Heart right ventricle (tissue), 16 donors: ENCODE results near the gene ZNF526. TPM values are rescaled to one million over a fixed set of nuclear protein-coding genes. Genes with fewer than 3 reads are reported as not detected.

ENCODE experiments used
- ATAC-seq, 8 donors: fragments of 200-7000 bp; cut with Tn5 transposase; one replicate each; pipeline ENCODE4 v1.9.1; 2020; ENCODE audit warnings: mild to moderate bottlenecking in 8 of 8, moderate library complexity in 8 of 8, moderate number of reproducible peaks in 1 of 8
- DNase-seq, 2 donors: peaks; one replicate each; pipeline ENCODE4 v3.0.0-alpha.2; 2020
- H3K27ac ChIP-seq, 10 donors: fragments of 200-600 bp; sonication (generic) in 2 of 10; one replicate each; pipeline versions ENCODE4 v1.5.0 to v1.8.0; 2020 to 2022; ENCODE audit warnings: mild to moderate bottlenecking in 3 of 10
- H3K27me3 ChIP-seq, 7 donors: fragments of 200-600 bp; one replicate each; pipeline ENCODE4 v1.8.0; 2021 to 2022; ENCODE audit warnings: mild to moderate bottlenecking in 2 of 7
- H3K36me3 ChIP-seq, 9 donors: fragments of 200-600 bp; sonication (generic) in 1 of 9; one replicate each; pipeline versions ENCODE4 v1.5.0 to v1.8.0; 2020 to 2022; ENCODE audit warnings: mild to moderate bottlenecking in 2 of 9
- H3K4me1 ChIP-seq, 9 donors: fragments of 200-600 bp; sonication (generic) in 1 of 9; one replicate each; pipeline versions ENCODE4 v1.5.0 to v1.8.0; 2020 to 2022; ENCODE audit warnings: mild to moderate bottlenecking in 4 of 9
- H3K4me3 ChIP-seq, 10 donors: fragments of 200-600 bp; sonication (generic) in 2 of 10; one replicate each; pipeline versions ENCODE4 v1.5.0 to v1.8.0; 2020 to 2022; ENCODE audit warnings: mild to moderate bottlenecking in 7 of 10, moderate library complexity in 2 of 10
- H3K9me3 ChIP-seq, 11 donors: fragments of 200-600 bp in 10 of 11; sonication (generic) in 2 of 11; one replicate each; pipeline versions ENCODE4 v1.5.0 to v1.8.0; 2013 to 2022; ENCODE audit warnings: mild to moderate bottlenecking in 2 of 11, control low read depth in 1 of 11, moderate library complexity in 1 of 11
- CTCF ChIP-seq, 9 donors: fragments of 200-600 bp; sonication (generic) in 2 of 9; IDR thresholded peaks; one replicate each; pipeline versions ENCODE4 v1.5.0 to v1.8.0; 2021 to 2022; ENCODE audit warnings: antibody characterized with exemption in 9 of 9, mild to moderate bottlenecking in 5 of 9, moderate library complexity in 1 of 9
- WGBS, 2 donors: extraction: QIAGEN DNeasy Blood & Tissue Kit; methylation state at CpG; one replicate each; pipeline ENCODE4 v1.1.7; 2013; ENCODE audit warnings: inconsistent platforms in 1 of 2; 5-methylcytosine and 5-hydroxymethylcytosine counted together
- intact Hi-C, 10 donors: fragments of 100-400 bp; cut with DNase I; formaldehyde crosslinking; loops; one replicate each; pipeline versions ENCODE4 v1.11.1 to v1.14.2; 2022
- polyA plus RNA-seq, 2 donors: library from polyadenylated mRNA; stranded (reverse); fragments of 200-250 nt; gene quantifications; one replicate each; pipeline ENCODE4 v1.2.3, GENCODE V29; 2013
- total RNA-seq, 10 donors: library from RNA; stranded (reverse); fragmentation: NEBNext Ultra II Directional in 3 of 10; extraction: Animal tissue kit (Norgen Biotek cat#: 25700) in 3 of 10; gene quantifications; one replicate each; pipeline versions ENCODE4 v1.2.1 to v1.2.4, GENCODE V29; 2021 to 2023
- donor health status: Arrhythmogenic right ventricular cardiomyopathy.
- donor health status: ischemic (EF 13 %, LVEDD 7.1; RV severe dilation, severe dysfunction).
- donor health status: healthy with polysubstance abuse.
- donor health status: DM: no; HTN: yes; CAD: no.
- donor health status: DM: no; HTN: no; CAD: no.
- donor health status: ischemic (EF 25% LVEDD 6.9; RV normal size, moderate dysfunction).
- donor health status: ischemic (EF 25% LVEDD 5.7; RV mildly dilated, moderate dysfunction).
- donor health status: healthy.
- donor health status: DM: yes; HTN: yes; CAD: no.
- donor health status: Ischemic cardiomyopathy.
- donor health status: ischemic (EF 35%, LVEDD 5.7; RV mildly dilated, moderate dysfunction).
- donor health status: nonischemic (EF 11% LVEDD 7.7; RV severe dilation, severe dysfunction).
- donor health status: DM: yes; HTN: yes; CAD: no.
- donor health status: PGD.
- donor health status: ischemic (EF 29% LVEDD 5.4; RV normal size, mild dysfunction).
- donor health status: nonischemic (EF 23%, LVEDD 6.1; RV moderate dilation, normal function).

Gene ZNF526
- total and polyA plus RNA-seq, 12 donors: 3.2 to 7.0 (median 5.1) TPM

GRCh38 chr19:42191330-42191729 is 28.8 kb upstream of the ZNF526 start:
- 88 to 91% methylated on average over 1 of the region's 1 CpG for WGBS, 2 donors
- Histone ChIP-seq H3K4me1 (peaks cover 0 to 11% (median 0%) of the 10 kb centered on the region in 9 donors), H3K9me3 (peaks cover 0 to 9% (median 3%) of the 10 kb centered on the region in 11 donors), H3K27ac (no peak overlapping the region), H3K4me3 (no peak overlapping the region), H3K36me3 (no peaks in the 10 kb centered on the region), H3K27me3 (peaks cover 0 to 3% (median 0%) of the 10 kb centered on the region in 7 donors)
- DNase-seq (no peak), ATAC-seq (no peak)
- intact Hi-C loops: no loop called here
- TF ChIP-seq CTCF (IDR thresholded peaks at IDR 0.05): no peak

- intact Hi-C loops: no loop called here
- Histone ChIP-seq H3K9me3 (peaks cover 0 to 9% (median 3%) of the 10 kb centered on the region in 11 donors), H3K36me3 (peaks cover 0 to under 1% (median 0%) of the 10 kb centered on the region in 9 donors), H3K4me3 (no peak overlapping the region), H3K27me3 (peaks cover 0 to 3% (median 0%) of the 10 kb centered on the region in 7 donors), H3K4me1 (peaks cover 0 to 16% (median 0%) of the 10 kb centered on the region in 9 donors), H3K27ac (no peak overlapping the region)
- TF ChIP-seq CTCF (IDR thresholded peaks at IDR 0.05): no peak
- DNase-seq: no peak
- 69 to 71% methylated on average over 3 of the region's 3 CpGs for WGBS, 2 donors
- ATAC-seq: no peak
Measured at GRCh38 chr19:42191855-42192254, 28.3 kb upstream of the ZNF526 start.

- WGBS, 2 donors: 86 to 89% methylated on average over 1 of the region's 1 CpG
- intact Hi-C loops: no loop called here
- no peak for DNase-seq
Measured at GRCh38 chr19:42193294-42193693, 26.8 kb upstream of the ZNF526 start.

GRCh38 chr19:42193706-42194105 is 26.4 kb upstream of the ZNF526 start:
- no peak overlapping the region for H3K27ac ChIP-seq
- DNase-seq (no peak), ATAC-seq (no peak)
- WGBS, 2 donors: 68 to 76% methylated on average over 3 of the region's 3 CpGs
- peaks cover 0 to 3% (median 0%) of the 10 kb centered on the region in 7 donors for H3K27me3 ChIP-seq
- no peak overlapping the region for H3K4me3 ChIP-seq
- intact Hi-C loops: no loop called here
- H3K36me3 ChIP-seq: peaks cover 0 to 16% (median 3%) of the 10 kb centered on the region in 9 donors
- H3K9me3 ChIP-seq: peaks cover 0 to 9% (median 3%) of the 10 kb centered on the region in 11 donors
- peaks cover 0 to 35% (median 0%) of the 10 kb centered on the region in 9 donors for H3K4me1 ChIP-seq
- no peak for TF ChIP-seq CTCF (IDR thresholded peaks at IDR 0.05)

More at GRCh38 chr19:42193294-42193693, 26.8 kb upstream of the ZNF526 start:
- Histone ChIP-seq H3K4me1 (peaks cover 0 to 31% (median 0%) of the 10 kb centered on the region in 9 donors), H3K9me3 (peaks cover 0 to 9% (median 3%) of the 10 kb centered on the region in 11 donors), H3K36me3 (peaks cover 0 to 12% (median 0%) of the 10 kb centered on the region in 9 donors), H3K27ac (no peak overlapping the region), H3K4me3 (no peak overlapping the region), H3K27me3 (peaks cover 0 to 3% (median 0%) of the 10 kb centered on the region in 7 donors)
- ATAC-seq: no peak
- TF ChIP-seq CTCF (IDR thresholded peaks at IDR 0.05): no peak
